ENCODE results near the gene OBSCN.
"Not testable (repeated sequence)": the region's sequence is repeated elsewhere in the genome, so short reads cannot be mapped to it uniquely, and the experiment has no call there.

The OBSCN gene

DNA sequence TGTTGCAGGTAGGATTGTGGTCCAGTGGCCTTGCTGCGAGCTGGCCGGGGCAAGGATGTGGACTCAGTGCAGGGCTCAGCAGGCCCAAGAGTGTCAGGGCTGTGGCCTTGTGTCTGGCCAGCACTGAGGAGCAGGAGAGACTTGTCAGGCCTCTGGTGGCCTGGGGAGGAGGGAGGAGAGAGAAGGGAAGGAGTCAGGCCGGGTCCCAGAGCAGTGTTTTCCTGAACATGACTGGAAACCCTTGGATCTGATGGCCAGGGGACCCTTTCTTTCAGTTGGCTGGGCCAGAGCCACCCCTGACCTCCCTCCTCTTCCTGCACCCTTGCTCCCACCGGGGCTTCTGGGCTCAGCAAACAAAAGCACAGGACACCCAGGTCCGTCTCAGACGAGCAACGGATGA, 37.2 kb upstream of the OBSCN start:
- DNase-seq, result no peak

DNA sequence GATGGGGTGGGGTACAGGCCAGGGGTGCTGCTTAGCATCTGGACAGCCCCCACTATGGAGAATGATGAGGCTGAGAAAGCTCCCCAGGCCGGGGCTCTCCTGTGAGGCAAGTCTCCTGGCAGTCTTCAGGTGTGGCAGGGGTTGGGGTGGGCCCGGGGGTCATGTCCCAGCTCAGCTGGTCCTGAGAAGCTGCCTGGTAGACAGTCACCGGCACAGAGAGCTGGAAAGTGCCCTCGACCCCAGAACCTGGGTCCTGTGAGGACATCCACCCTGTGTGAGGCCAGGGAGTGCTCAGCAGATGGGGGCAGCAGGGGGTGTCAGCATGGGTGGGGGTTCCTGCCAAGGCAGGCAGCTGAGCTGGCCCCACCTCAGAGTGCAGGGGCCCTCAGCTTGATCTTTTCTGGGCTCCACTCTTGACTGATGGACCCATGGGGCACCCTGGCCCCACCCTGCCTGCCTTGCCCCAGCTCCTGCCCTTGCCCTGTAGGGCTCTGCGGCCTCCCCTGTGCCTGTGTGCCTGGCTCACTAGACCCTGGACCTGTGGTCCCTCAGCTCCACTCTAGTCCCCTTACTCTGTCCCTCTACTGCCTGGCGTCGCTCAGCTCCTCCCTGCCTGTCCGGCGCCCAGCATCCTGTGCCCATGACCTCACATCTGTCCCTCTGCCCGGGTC, 36.5 kb upstream of the OBSCN start:
- no peak for DNase-seq

DNA sequence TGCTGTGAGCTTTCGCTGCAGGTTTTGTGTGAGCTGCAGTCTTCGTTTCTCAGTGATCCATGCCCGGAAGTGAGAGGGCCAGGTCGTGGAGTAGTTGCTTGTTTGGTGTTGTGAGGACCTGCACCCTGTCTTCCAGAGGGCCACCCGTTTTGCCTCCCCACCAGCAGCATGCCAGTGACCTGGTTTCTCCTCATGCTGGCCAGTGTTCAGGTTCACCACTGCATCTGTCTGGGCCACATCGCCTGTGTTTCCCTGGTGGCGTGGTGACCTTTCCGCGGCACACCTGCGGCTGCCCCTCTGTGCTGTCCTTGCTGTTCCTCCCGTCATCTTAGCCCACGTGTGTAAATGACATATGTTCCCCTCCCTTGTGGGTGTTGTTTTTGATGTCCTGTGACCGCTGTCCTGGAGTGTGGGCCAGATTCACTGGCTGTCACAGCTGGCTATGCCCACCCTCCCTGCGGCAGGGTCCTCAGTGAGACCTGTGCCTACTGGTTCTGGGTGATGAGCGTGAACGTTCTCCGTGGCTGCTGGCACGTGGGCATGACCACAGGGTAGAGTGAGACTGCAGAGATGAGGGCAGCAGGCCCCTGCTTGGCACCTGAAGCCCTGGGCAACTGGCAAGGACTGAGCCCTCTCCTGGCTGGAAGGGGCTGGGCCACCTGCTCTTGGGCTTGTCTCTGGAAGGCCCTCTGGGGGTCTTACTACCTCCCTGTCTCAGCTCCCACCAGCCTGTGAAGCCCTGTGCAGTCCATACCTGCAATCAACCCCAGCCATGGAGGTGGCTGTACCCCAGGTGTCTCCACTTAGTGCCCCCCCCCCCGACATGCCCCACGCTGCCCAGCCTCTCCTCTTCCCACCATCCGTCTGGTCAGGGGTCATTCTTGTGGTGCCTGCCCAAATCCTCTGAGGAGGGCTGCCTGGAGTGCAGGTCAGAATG, 35.0 kb upstream of the OBSCN start:
- no peak for DNase-seq

DNA sequence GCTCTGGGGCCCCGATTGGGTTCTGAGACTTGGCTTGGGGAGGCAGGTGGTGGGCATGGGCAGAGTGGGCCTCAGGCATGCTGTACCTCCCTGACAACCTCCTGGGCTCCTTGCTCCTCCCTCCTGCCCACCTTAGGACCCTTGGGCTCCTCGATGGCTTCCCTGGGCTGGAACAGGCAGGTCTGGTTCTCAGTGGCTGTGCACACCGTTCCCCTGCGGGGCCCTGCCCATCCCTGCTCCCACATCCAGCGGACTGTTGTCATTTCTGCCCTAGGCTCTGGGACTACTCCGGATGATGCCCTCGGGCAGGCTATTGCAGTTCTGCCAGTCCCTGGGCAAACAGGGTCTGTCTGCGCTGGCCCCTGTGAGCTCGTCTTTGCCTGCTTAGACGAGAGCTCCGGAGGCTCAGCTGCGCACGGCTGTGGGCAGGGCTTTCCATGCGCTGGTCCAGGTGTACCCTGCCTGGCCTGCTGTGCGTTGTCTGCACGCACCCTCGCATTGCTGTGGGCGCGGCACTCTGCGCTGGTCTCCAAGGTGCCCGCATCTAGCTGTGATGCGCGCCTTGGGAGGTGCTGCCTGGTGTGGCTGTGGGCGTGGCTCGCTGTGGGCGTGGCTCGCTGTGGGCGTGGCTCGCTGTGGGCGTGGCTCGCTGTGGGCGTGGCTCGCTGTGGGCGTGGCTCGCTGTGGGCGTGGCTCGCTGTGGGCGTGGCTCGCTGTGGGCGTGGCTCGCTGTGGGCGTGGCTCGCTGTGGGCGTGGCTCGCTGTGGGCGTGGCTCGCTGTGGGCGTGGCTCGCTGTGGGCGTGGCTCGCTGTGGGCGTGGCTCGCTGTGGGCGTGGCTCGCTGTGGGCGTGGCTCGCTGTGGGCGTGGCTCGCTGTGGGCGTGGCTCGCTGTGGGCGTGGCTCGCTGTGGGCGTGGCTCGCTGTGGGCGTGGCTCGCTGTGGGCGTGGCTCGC, 34.0 kb upstream of the OBSCN start:
- not testable (repeated sequence) for DNase-seq

DNA sequence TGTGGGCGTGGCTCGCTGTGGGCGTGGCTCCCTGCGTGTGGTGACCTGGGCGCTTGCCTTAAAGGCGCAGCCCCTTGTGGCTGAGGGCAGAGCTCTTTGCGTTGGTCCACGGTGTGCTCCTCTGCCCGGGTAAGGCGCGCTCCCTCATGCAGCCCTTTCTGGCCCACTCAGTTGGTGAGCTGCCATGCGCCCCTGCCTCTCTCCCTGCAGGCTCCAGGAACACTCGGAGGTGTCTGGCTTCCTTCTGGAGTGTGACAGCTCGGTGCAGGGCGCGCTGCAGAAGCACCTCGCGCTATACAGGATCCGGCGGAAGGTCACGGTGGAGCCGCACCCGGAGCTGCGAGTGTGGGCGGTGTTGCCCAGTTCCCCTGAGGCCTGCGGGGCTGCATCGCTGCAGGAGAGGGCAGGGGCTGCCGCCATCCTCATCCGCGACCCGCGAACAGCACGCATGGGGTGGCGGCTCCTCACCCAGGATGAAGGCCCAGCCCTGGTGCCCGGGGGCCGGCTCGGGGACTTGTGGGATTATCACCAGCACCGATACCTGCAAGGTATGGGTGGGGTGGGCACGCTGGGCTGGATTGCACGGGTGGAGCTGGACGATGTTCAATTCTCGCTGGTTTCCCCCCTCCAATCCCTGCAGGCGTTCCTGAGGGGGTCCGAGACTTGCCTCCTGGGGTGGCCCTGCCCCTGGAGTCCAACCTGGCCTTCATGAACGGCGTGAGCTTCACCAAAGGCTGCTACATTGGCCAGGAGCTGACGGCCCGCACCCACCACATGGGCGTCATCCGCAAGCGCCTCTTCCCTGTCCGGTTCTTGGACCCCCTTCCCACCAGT, 33.1 kb upstream of the OBSCN start:
- DNase-seq, result no peak

DNA sequence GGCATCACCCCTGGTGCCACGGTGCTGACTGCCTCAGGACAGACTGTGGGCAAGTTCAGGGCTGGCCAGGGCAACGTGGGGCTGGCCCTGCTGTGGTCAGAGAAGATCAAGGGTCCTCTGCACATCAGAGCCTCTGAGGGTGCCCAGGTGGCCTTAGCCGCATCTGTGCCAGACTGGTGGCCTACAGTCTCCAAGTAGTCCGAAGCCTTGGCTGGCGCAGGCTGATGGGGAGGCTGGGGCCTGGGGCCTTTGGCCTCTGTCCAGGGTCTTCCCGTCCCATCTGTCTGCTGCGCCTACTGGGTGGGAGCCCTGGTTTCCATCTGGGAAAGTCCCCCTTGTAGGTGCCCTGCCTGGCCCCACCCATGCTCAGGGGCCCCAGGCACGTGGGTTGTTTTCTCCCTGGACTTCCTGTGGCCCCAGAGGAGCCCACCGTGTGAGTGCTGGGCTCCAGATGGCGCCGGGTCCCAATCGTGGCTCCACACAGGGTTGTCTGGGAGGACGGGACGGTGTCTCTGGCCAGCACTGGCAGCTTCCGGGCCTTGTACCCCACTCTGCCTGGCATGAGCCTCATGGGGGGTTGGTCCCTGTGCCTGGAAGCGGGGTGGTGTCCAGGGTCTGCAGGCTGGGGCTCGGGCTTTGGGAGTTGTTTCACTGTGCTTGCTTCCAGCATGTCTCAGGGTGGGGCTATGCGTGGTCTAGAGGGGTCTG, 32.4 kb upstream of the OBSCN start:
- DNase-seq, result no peak

DNA sequence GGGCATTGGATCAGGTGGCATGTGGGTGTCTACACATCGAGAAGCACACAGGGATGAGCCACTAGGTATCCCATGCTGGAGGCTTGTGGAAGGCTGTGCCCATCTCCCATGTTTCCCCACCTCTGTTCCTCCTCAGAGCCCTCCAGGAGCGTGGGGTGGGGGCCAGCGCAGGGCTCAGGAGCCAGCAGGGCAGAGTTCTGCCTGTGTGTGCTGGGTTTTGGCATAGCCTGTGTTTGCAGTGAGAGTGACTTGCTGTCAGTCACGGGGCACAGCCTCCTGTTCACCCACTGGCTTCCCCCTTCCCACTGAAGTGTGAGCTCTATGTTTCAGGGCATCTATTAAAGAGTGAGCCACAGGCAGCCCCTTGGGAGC, 31.8 kb upstream of the OBSCN start:
- DNase-seq, result no peak

DNA sequence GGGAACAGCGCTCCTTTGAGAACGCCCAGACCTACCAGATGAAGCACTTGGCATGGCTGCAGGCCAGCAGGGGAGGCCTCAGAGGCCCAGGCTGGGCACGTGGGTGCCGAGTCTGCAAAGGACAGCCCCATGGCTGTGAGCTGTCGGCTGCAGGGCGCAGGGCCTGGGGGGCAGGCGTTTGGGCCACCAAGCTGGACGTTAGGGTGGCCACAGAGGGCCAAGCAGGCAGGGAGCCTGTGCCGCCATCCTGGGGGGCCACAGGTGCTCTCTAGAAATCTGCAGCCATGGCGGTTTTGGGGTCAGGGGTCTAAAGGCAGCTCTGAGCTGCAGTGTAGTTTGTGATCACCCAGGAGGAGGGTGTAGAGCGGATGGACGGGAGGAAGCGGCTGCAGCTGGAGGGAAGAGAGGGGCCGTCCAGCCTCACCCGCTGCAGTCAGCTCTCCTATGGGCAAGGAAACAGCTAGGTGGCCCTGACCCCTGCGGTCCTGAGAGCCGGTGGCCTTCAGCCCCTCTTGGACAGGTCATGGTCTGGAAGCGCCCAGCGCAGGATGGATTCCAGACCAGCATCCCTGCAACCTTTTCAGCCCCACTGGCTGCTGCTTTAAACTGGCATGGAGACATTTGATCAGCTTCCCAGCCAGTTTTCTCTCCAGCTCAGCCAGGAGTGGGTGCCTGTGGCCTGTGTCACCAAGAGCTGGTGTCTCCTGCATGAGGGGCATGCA, 31.2 kb upstream of the OBSCN start:
- no peak for DNase-seq

DNA sequence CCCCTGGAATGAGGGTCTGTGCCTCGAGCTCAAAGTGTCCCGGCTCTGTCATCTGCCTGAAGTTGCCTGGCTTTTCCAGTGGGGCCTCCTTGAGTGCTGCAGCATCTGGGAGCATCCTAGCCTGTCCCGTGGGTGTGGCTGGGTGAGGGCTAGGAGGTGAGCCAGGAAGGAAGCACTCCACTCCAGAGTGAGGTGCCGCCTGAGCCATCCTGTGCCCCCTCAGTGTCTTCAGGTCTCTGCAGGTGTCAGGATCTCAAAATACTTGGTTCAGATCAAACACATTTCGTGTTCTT, 30.7 kb upstream of the OBSCN start:
- DNase-seq, result no peak

DNA sequence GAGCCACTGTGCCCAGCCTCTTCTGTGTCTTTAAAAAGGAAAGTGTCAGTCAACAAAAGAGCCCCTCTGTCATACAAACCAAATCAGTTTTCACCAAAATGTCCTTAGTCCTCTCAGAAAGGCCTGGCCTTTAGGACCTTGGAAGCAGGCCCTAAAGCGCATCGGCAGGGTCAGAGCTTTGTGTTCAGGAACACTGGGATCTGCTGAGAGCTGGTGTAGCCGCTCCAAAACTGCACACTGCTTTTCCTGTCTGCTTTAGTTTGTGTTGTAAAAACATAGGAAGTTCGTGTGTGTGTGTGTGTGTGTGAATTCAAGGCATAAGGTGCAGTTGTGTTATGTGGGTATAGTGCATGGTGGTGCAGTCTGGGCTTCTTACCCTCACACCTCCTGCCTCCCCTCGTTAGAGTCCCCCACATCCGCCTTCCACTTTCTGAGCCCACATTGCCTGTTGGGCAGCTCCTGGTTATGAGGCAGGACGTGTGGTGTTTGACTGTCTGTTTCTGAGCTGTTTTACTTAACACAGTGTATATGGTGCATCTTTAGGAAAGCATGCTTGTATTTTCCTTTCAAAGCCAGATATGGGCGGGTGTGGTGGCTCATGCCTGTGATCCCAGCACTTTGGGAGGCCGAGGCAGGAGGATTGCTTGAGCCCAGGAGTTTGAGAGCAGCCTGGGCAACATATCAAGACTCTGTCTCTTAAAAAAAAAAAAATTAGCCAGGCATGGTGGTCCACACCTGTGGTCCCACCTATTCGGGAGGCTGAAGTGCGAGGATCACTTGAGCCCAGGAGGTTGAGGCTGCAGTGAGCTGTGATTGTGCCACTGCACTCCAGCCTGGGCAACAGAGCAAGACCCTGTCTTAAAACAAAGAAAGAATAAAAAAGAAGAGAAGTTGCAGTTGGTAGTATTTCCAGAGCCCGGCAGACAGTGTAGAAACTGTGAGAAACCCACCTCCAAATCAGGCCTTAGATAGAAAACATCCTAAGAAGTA, 29.8 kb upstream of the OBSCN start:
- no peak for DNase-seq

DNA sequence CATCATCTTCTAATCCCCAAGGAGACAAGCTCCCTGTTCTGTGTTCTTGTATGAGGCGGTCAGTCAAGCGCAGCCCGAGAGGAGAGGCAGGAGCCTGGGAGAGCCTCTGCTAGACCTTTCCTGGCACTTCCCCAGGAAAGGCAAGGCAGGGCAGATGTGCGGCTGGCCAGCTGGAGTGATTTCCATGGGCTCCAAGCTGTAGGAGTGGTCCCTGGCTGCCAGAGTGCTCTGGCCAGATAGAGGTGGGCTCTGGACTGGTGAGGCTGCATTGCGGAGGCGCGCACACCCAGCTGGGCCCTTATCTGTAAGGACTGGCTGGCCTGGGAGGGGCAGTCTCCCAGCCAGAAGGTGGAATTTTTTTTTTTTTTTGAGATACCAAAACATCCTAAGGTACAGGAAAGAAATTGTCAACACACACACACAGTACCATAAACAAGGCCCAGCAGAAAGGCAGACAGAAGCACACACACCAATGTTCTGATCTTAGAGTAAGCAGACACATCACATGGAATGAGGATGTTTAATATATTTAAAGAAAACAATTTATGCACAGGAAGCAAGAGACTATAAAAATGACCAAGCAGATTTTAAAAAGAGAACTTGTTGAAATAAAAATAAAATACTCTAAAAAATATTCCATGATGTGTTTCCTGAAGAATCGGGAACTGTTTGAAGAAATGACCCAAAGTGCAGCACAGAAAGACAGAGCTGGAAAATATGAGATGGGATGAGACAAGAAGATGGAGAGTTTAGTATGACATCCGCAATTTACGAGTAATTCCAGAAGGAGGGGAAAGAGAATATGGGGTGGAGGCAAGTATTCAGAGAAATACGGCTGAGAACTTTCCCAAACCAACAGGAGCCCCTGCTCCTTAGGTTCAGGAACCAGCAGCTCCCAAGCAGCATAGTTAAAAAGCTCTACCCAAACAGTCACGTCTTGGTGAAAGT, 28.8 kb upstream of the OBSCN start:
- DNase-seq, result no peak

DNA sequence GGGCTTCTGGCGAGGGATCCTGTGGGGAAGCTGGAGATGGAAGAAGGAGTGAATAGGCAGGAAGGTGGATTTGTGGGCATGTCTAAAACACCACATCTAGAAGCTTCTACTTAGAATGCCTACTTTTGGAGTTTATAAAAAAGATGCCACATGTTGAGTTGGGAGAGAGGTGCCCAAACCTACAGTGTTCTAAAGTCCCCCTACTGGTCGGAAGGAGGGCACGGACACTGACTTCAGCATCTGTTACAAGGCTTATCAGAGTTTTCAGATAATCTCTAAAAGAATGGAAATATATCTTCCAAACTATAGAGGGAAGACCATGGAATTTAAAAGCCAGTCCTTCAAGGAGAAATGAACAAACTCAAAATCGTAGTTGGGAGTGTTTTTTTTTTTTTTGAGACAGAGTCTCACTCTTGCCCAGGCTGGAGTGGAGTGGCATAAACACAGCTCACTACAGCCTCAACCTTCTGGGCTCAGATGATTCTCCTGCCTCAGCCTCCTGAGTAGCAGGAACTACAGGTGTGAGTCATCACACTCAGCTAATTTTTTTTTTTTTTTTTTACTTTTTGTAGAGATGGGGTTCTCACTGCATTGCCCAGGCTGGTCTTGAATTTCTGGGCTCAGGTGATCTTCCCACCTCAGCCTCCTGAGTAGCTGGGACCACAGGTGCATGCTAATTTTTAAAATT, 27.4 kb upstream of the OBSCN start:
- DNase-seq, result no peak

DNA sequence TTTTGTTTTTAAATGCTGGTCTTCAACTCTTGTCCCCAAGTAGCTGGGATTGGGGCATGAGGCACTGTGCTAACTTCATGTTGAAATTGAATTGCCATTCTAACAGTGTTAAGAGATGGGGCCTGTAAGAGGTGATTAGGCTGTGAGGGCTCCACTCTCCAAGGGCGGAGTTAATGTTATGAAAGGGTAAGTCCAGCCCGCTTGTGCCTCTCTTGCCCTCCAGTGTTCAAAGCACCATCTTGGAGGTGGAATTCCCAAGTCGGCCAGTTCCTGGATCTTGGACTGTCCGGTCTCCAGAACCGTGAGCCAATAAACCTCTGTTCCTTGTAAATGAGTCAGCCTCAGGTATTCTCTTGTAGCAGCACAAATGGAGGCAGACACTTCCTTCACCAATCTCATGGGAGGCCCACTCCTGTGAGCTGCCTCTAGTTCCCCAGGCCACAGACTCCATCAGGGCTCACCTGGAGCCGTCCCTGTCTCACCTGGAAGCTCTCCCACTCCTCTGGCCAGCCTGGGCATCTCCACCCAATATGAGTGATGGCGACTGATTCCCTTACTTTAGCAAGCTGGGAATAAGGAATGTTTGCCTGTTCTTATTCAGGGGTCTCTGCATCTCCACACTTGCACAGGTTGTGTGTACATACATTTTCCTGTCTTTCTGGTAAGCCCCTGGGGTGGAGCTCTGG, 26.7 kb upstream of the OBSCN start:
- DNase-seq, result no peak

DNA sequence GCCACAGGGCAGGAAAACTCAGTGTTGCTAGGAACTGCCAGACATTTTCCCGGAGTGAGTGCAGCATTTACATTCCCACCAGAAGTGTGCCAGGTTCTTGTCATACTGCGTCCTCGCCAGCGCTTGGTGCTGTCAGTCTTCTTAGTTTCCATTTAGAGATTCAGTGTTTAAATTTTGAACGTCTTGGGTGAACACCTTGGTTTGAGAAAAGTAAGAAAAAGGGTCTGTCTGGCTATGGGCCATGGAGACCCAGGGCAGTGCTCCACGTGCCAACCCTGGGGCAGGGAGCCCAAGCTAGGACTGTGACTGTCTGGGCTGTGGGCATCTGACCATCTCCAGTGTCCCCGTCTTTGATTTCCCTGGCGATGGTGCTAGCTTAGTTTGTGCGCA, 26.2 kb upstream of the OBSCN start:
- DNase-seq, result no peak

DNA sequence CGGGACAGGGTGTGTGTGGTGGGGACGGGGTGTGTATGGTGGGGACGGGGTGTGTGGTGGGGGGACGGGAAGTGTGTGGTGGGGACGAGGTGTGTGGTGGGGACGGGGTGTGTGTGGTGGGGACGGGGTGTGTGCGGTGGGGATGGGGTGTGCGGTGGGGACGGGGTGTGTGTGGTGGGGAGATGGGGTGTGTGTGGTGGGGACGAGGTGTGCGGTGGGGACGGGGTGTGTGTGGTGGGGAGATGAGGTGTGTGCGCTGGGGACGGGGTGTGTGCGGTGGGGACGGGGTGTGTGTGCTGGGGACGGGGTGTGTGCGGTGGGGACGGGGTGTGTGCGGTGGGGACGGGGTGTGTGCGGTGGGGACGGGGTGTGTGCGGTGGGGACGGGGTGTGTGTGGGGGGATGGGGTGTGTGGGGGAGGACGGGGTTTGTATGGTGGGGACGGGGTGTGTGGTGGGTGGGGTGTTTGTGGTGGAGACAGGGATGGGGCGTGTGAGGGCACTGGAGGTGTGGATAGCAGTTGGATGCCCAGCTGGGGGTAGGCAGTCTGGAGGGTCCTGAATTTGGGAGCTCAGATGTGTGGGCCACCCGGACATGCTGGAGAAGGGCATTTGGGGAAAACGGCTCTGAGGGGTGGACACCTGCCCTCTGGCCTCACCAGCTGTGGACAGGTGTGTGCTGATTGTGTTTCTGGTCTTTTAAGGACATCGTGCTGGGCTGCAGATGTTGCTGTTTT, 25.4 kb upstream of the OBSCN start:
- no peak for DNase-seq

DNA sequence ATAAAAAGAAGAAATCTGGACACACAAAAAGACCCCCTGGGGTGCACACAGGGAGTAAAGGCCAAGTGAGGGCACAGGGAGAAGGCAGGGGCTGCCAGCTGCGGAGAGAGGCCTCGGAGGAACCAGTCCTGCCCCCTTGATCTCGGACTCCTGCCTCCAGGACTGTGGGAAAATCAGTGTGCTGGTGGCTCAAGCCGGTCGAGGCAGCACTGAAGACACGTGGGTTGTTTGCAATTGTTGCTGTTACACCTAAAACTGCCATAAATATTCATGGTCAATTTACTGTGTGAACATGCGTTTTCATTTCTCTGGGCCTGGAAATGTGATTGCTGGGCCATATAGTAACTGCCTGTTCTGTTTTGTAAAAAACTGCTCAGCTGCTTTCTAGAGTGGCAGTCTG, 23.7 kb upstream of the OBSCN start:
- DNase-seq, result no peak

DNA sequence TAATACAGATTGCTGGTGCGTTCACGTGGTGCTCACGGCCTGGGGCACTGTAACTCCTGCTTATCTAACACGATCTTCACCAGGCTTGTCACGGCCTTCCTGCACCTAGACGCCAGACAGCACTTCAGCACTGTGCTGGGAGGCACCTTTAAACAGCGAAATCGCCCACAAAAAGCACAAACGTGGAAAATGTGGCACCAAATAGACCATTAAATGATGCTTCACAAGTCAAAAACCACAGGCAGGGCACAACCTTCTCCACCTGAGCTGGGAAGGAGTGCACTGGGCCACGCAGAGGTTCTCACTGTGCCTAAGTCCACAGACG, 22.2 kb upstream of the OBSCN start:
- no peak for DNase-seq
